A549 (cell line): ENCODE results near the gene SULF2. TPM values are rescaled to one million over a fixed set of nuclear protein-coding genes. Genes with fewer than 3 reads are reported as not detected.
A peak's percentile ranks its signal among the peaks of the same experiment; 100 is the strongest.

Experiments used
- ATAC-seq, 2 experiments: fragments of 200-7000 bp in 1 of 2; fragments of >200 bp in 1 of 2; cut with Nextera tagmentation in 1 of 2; cut with Tn5 transposase in 1 of 2; 3 replicates each; pipeline versions ENCODE4 v1.8.0 to v1.9.1; 2018 to 2020; ENCODE audit warnings: mild to moderate bottlenecking in 1 of 2, moderate library complexity in 1 of 2
- CTCF ChIA-PET: fragments of 300-600 bp; sonication (Branson Sonifier 250); formaldehyde crosslinking; extraction: SDS; loops from one replicate; lab custom pipeline; 2021; ENCODE audit warnings: antibody characterized with exemption, inconsistent platforms; lab: Yijun Ruan, JAX
- POLR2A ChIA-PET: fragments of 350-600 bp; formaldehyde crosslinking; extraction: SDS; loops from one replicate; lab custom pipeline; 2021; ENCODE audit warnings: antibody characterized with exemption, inconsistent platforms; lab: Yijun Ruan, JAX
- DNase-seq, 2 experiments: peaks; one replicate each; pipeline versions ENCODE4 v3.0.0 to v3.0.0-alpha.2; 2011 to 2016; ENCODE audit warnings: low read depth in 1 of 2, low spot score in 1 of 2
- FAIRE-seq: peaks from 2 replicates; lab custom pipeline; 2011; peaks lifted over from hg19 to GRCh38; lab: Jason Lieb, UNC
- H3K27ac ChIP-seq, 2 experiments: fragments of >200 bp; sonication (Bioruptor Twin); formaldehyde crosslinking; 3 replicates each; pipeline ENCODE4 v1.5.1; 2016 to 2017
- H3K4me1 ChIP-seq: fragments of >200 bp; sonication (Bioruptor Twin); formaldehyde crosslinking; 3 replicates; pipeline ENCODE4 v1.6.1; 2016
- H3K4me2 ChIP-seq: fragments of >200 bp; sonication (Bioruptor Twin); formaldehyde crosslinking; 3 replicates; pipeline ENCODE4 v1.6.1; 2016
- H3K4me3 ChIP-seq: fragments of >200 bp; sonication (Bioruptor Twin); formaldehyde crosslinking; 3 replicates; pipeline ENCODE4 v1.5.1; 2016
- H3K9me3 ChIP-seq: fragments of >200 bp; sonication (Bioruptor Twin); formaldehyde crosslinking; 3 replicates; pipeline ENCODE4 v1.6.1; 2016
- CHD2 ChIP-seq: fragments of 150-350 bp; IDR thresholded peaks from 2 replicates; pipeline ENCODE4 v1.6.1; 2014; ENCODE audit warnings: low read length; ENCODE audit not compliant: partially characterized antibody
- CHD4 ChIP-seq: fragments of 200-600 bp; sonication (generic); IDR thresholded peaks from 2 replicates; pipeline ENCODE4 v1.6.1; 2016; ENCODE audit warnings: antibody characterized with exemption, mild to moderate bottlenecking, borderline replicate concordance
- FOSL2 ChIP-seq, 2 experiments: fragments of 450-650 bp in 1 of 2; fragments of >200 bp in 1 of 2; sonication (Bioruptor Twin) in 1 of 2; formaldehyde crosslinking; IDR thresholded peaks; 2 replicates each; pipeline versions ENCODE4 v1.5.0 to v1.6.1; 2016 to 2020; ENCODE audit warnings: mild to moderate bottlenecking in 1 of 2, moderate library complexity in 1 of 2
- HDAC2 ChIP-seq: fragments of 200-600 bp; sonication (generic); IDR thresholded peaks from 2 replicates; pipeline ENCODE4 v1.6.1; 2016
- HEYL ChIP-seq: fragments of 250-450 bp; sonication (Bioruptor Pico); IDR thresholded peaks from 2 replicates; pipeline ENCODE4 v1.8.0; 2021; ENCODE audit warnings: mild to moderate bottlenecking, moderate library complexity
- HOXB13 ChIP-seq: fragments of 250-450 bp; sonication (Bioruptor Pico); IDR thresholded peaks from 2 replicates; pipeline ENCODE4 v1.5.0; 2020; ENCODE audit warnings: low read depth, mild to moderate bottlenecking, moderate library complexity
- JUN ChIP-seq, 2 experiments: fragments of >200 bp; sonication (Bioruptor Twin); formaldehyde crosslinking; IDR thresholded peaks; 2 replicates in 1 of 2; 3 replicates in 1 of 2; pipeline ENCODE4 v1.6.1; 2016 to 2017
- KDM1A ChIP-seq: fragments of 200-600 bp; sonication (generic); IDR thresholded peaks from 2 replicates; pipeline ENCODE4 v1.6.1; 2016; ENCODE audit warnings: low read depth, mild to moderate bottlenecking
- MAZ ChIP-seq: fragments of 150-350 bp; IDR thresholded peaks from 2 replicates; pipeline ENCODE4 v1.6.1; 2014; ENCODE audit warnings: antibody characterized with exemption, low read depth, low read length, borderline replicate concordance
- NFE2L2 ChIP-seq: fragments of 150-350 bp; conservative IDR thresholded peaks from 2 replicates; pipeline ENCODE4 v1.6.1; 2014; ENCODE audit warnings: low read length
- NPAS2 ChIP-seq: fragments of 250-450 bp; sonication (Bioruptor Pico); IDR thresholded peaks from 2 replicates; pipeline ENCODE4 v1.8.0; 2022; ENCODE audit warnings: mild to moderate bottlenecking, moderate library complexity, borderline replicate concordance
- NR3C1 ChIP-seq: fragments of >200 bp; sonication (Bioruptor Twin); formaldehyde crosslinking; IDR thresholded peaks from 3 replicates; pipeline ENCODE4 v1.6.1; 2017
- PHF8 ChIP-seq: fragments of 200-600 bp; sonication (generic); IDR thresholded peaks from 2 replicates; pipeline ENCODE4 v1.6.1; 2016; ENCODE audit warnings: low read depth, mild to moderate bottlenecking, antibody characterized with exemption, moderate library complexity, borderline replicate concordance
- POLR2A ChIP-seq: IDR thresholded peaks from 2 replicates; pipeline ENCODE4 v1.6.1; 2012; ENCODE audit warnings: mild to moderate bottlenecking, low read length
- POLR2AphosphoS2 ChIP-seq: conservative IDR thresholded peaks from 2 replicates; pipeline ENCODE4 v1.6.1; 2012; ENCODE audit warnings: low read length, improper control_type of control experiment, inconsistent platforms
- SMC3 ChIP-seq: fragments of >200 bp; sonication (Bioruptor Twin); formaldehyde crosslinking; IDR thresholded peaks from 3 replicates; pipeline ENCODE4 v1.6.1; 2018; ENCODE audit warnings: inconsistent platforms
- SREBF2 ChIP-seq: fragments of 450-650 bp; IDR thresholded peaks from 2 replicates; pipeline ENCODE4 v1.6.1; 2014; ENCODE audit warnings: mild to moderate bottlenecking, moderate library complexity
- TFCP2L1 ChIP-seq: fragments of 250-450 bp; sonication (Bioruptor Pico); IDR thresholded peaks from 2 replicates; pipeline ENCODE4 v1.5.0; 2021; ENCODE audit warnings: mild to moderate bottlenecking
- ZC3H11A ChIP-seq: fragments of 450-650 bp; IDR thresholded peaks from 2 replicates; pipeline ENCODE4 v1.6.1; 2014; ENCODE audit warnings: antibody characterized with exemption, mild to moderate bottlenecking
- ZFP36 ChIP-seq: fragments of 450-650 bp; IDR thresholded peaks from 2 replicates; pipeline ENCODE4 v1.6.1; 2014; ENCODE audit warnings: borderline replicate concordance; ENCODE audit not compliant: partially characterized antibody
- ZSCAN20 ChIP-seq: fragments of 250-450 bp; sonication (Bioruptor Pico); IDR thresholded peaks from 2 replicates; pipeline ENCODE4 v1.8.0; 2022; ENCODE audit warnings: mild to moderate bottlenecking, moderate library complexity
- WGBS: methylation state at CpG from one replicate; pipeline ENCODE4 v1.1.6; 2017; ENCODE audit errors: missing lambda C conversion rate; 5-methylcytosine and 5-hydroxymethylcytosine counted together
- polyA plus RNA-seq, 4 experiments: library from polyadenylated mRNA; depleted of rRNA in 3 of 4; stranded (reverse); fragments of >200 nt; fragmentation: RNase III in 1 of 4; extraction: RNeasy Plus Mini Kit Qiagen cat#74134 plus additional on column Dnase treatment in 1 of 4; gene quantifications; 2 replicates in 3 of 4; 3 replicates in 1 of 4; pipeline ENCODE4 v1.2.3, GENCODE V29; 2011 to 2017
- TF ChIP-seq, protein P1 (sequence below): IDR thresholded peaks from 2 replicates; pipeline ENCODE4 v1.6.1; 2012; ENCODE audit warnings: low read depth, borderline replicate concordance
- TF ChIP-seq, protein P2 (sequence below): fragments of 450-650 bp; IDR thresholded peaks from 2 replicates; pipeline ENCODE4 v1.6.1; 2014; ENCODE audit warnings: antibody characterized with exemption
- TF ChIP-seq, protein P3 (sequence below): fragments of 250-450 bp; sonication (Bioruptor Pico); IDR thresholded peaks from 2 replicates; pipeline ENCODE4 v1.5.0; 2021; ENCODE audit warnings: mild to moderate bottlenecking, moderate library complexity, borderline replicate concordance

Gene SULF2
- polyA plus RNA-seq, 2 of the 4 experiments (the other 2 are of a cell fraction), result 5.8 to 16.8 TPM

DNA sequence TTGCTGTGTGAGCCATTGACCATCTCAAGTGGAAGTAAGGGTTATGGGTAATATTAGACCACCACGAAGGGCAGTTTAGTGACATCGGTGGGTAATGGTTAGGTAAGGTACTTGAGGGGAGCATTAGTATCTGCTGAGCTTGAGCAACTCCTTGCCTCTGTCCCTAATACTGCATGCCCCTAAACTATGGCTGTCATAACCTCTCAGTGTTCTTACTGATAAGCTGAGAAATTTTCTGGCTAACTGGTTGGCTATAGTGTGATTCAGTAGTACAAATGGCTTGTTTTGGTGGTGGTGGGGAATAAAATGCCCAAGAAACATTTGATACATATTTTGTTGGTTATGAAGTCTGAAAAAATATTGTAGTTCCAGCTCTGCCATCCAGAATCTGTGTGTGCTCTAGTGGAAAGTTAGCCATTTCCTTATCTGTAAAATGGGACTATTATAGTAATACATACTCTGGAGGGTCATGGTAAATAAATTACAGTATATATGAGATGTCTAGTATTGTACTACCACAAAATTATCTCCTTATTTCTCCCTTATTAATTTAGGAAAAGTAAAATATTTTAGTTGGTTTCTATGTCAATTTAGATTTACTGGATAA is 170.5 kb downstream of the SULF2 start (continued):
- TF ChIP-seq ZFP36 (no peak), POLR2AphosphoS2 (no peak), NPAS2 (CRISPR knock-in tag) (no peak), SREBF2 (no peak), ZC3H11A (no peak), NR3C1 (no peak), POLR2A (no peak), NFE2L2 (no peak)
- TF ChIP-seq, protein P1, sequence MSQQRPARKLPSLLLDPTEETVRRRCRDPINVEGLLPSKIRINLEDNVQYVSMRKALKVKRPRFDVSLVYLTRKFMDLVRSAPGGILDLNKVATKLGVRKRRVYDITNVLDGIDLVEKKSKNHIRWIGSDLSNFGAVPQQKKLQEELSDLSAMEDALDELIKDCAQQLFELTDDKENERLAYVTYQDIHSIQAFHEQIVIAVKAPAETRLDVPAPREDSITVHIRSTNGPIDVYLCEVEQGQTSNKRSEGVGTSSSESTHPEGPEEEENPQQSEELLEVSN, result no peak
- TF ChIP-seq, all 56 proteins: peak for 0

DNA sequence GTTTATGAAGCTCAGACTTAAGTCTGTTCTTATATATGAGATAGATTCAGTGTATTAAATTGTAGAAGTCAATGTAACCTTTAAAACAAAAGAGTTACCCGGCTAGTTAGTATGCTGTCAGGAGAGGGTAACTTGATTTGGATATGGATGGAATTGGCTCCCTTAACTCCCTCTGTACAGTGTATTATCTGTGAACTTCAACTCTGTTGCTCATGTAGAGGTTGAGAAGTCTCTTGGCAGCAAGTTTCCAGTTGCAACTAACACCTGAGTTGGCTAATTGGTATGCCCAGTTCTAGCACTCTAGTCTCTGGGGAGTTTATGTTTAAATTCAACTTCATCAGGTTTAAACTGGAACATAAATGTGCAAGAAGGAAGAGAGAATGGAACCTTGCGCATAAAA is 172.6 kb downstream of the SULF2 start:
- Histone ChIP-seq H3K4me1 (peaks cover 56% of the 10 kb centered on the region), H3K9me3 (no peaks in the 10 kb centered on the region), H3K27ac (peak overlapping the region in 1 of 2 experiments; percentile 29; a peak in 1 of 6 replicates), H3K4me3 (no peak overlapping the region), H3K4me2 (no peak overlapping the region)
- ChIA-PET POLR2A (no interaction called here), CTCF (interaction anchor here (1.1 to 2.4 kb wide), 5 partner anchors 8 to 340 kb away, joined by 4 to 6 read pairs (median 6); no protein-coding TSS in a partner anchor)
- no peak for TF ChIP-seq NPAS2 (CRISPR knock-in tag)
- no peak for TF ChIP-seq FOSL2 (IDR thresholded peaks at IDR 0.05)
- TF ChIP-seq FOSL2 (CRISPR knock-in tag; IDR thresholded peaks at IDR 0.05), result no peak
- TF ChIP-seq ZC3H11A, result no peak
- no peak for TF ChIP-seq HEYL (CRISPR knock-in tag)
- TF ChIP-seq HDAC2, result no peak
- no peak for TF ChIP-seq SMC3
- TF ChIP-seq TFCP2L1 (CRISPR knock-in tag), result no peak
- TF ChIP-seq CHD2, result no peak
- no peak for TF ChIP-seq CHD4
- TF ChIP-seq, protein P2, sequence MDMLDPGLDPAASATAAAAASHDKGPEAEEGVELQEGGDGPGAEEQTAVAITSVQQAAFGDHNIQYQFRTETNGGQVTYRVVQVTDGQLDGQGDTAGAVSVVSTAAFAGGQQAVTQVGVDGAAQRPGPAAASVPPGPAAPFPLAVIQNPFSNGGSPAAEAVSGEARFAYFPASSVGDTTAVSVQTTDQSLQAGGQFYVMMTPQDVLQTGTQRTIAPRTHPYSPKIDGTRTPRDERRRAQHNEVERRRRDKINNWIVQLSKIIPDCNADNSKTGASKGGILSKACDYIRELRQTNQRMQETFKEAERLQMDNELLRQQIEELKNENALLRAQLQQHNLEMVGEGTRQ, result no peak
- TF ChIP-seq, protein P3, sequence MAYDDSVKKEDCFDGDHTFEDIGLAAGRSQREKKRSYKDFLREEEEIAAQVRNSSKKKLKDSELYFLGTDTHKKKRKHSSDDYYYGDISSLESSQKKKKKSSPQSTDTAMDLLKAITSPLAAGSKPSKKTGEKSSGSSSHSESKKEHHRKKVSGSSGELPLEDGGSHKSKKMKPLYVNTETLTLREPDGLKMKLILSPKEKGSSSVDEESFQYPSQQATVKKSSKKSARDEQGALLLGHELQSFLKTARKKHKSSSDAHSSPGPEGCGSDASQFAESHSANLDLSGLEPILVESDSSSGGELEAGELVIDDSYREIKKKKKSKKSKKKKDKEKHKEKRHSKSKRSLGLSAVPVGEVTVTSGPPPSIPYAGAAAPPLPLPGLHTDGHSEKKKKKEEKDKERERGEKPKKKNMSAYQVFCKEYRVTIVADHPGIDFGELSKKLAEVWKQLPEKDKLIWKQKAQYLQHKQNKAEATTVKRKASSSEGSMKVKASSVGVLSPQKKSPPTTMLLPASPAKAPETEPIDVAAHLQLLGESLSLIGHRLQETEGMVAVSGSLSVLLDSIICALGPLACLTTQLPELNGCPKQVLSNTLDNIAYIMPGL, result no peak
- no peak for TF ChIP-seq ZSCAN20 (CRISPR knock-in tag)
- no peak for TF ChIP-seq JUN (IDR thresholded peaks at IDR 0.05)
- TF ChIP-seq PHF8, result no peak
- no peak for TF ChIP-seq HOXB13 (CRISPR knock-in tag)
- WGBS, result 93% methylated on average over 2 of the region's 2 CpGs
- ATAC-seq (no peak), FAIRE-seq (no peak), DNase-seq (no peak)

DNA sequence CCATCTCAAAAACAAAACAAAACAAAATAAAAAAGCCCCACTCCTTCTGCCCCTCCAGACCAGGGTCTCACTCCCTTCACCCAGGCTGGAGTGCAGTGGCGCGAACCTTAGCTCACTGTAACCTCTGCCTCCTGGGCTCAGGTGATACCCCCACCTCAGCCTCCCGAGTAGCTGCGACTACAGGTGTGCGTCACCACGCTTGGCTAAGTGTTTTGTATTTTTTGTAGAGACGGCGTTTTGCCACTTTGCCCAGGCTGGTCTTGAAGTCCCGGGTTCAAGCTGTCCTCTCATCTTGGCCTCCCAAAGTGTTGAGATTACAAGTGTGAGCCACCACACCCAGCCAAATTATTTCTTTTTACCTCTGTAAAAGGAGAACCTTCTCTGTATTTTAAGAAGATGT is 173.5 kb downstream of the SULF2 start:
- ATAC-seq (no peak), FAIRE-seq (no peak), DNase-seq (no peak)
- H3K4me1 ChIP-seq, result peaks cover 62% of the 10 kb centered on the region
- H3K9me3 ChIP-seq, result no peaks in the 10 kb centered on the region
- TF ChIP-seq MAZ (no peak), TFCP2L1 (CRISPR knock-in tag) (no peak), KDM1A (no peak)
- H3K4me3 ChIP-seq, result no peak overlapping the region
- ChIA-PET CTCF (interaction anchor here (1.2 to 4.9 kb wide), 4 partner anchors 9 to 339 kb away, joined by 4 to 24 read pairs (median 6); no protein-coding TSS in a partner anchor), POLR2A (no interaction called here)
- WGBS, result 97% methylated on average over 9 of the region's 9 CpGs
- no peak overlapping the region for H3K27ac ChIP-seq
- H3K4me2 ChIP-seq, result no peak overlapping the region
